Stimulated activated naive CD8-positive, alpha-beta T cell treated with anti-CD3 and anti-CD28 coated beads, Interleukin-15, Interleukin-2, amounts not matched to agents 100 U/mL and 50 U/mL, for 24 hours (primary cell): ENCODE data around the gene BMPR1B.
A peak's percentile ranks its signal among the peaks of the same experiment; 100 is the strongest.
"Not testable (repeated sequence)": the region's sequence is repeated elsewhere in the genome, so short reads cannot be mapped to it uniquely, and the experiment has no call there.

Experiments
- ATAC-seq: fragments of 150-1000 bp; cut with Tn5 transposase; one replicate; pipeline ENCODE4 v1.10.0; 2021
- DNase-seq: peaks from one replicate; pipeline ENCODE4 v3.0.0; 2021

BMPR1B gene

DNA sequence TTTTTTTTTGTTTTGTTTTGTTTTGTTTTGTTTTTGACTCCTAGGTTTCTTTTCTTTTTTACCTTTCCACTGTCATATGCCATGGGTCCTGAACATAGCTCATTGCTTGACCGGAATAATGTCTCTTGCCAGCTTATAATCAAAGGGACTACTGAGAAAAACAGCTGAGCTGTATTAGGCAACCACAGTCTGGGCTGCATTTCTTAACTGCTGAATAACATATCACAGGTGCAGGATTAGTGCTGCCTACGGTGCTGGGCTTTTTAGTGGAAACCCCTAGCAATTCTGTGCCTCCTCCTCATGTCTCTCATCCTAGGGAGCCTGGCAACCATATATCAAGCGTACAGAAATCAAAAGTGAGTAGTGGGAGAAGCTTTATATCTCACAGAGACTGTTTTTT, 333.5 kb downstream of the BMPR1B start:
- DNase-seq (no peak), ATAC-seq (no peak)

GRCh38 chr4:95092766-95093165, 335.0 kb downstream of the BMPR1B start:
- no peak for ATAC-seq
- no peak for DNase-seq

- DNase-seq (no peak), ATAC-seq (no peak)
Measured at GRCh38 chr4:95093460-95093859, 335.7 kb downstream of the BMPR1B start.

DNA sequence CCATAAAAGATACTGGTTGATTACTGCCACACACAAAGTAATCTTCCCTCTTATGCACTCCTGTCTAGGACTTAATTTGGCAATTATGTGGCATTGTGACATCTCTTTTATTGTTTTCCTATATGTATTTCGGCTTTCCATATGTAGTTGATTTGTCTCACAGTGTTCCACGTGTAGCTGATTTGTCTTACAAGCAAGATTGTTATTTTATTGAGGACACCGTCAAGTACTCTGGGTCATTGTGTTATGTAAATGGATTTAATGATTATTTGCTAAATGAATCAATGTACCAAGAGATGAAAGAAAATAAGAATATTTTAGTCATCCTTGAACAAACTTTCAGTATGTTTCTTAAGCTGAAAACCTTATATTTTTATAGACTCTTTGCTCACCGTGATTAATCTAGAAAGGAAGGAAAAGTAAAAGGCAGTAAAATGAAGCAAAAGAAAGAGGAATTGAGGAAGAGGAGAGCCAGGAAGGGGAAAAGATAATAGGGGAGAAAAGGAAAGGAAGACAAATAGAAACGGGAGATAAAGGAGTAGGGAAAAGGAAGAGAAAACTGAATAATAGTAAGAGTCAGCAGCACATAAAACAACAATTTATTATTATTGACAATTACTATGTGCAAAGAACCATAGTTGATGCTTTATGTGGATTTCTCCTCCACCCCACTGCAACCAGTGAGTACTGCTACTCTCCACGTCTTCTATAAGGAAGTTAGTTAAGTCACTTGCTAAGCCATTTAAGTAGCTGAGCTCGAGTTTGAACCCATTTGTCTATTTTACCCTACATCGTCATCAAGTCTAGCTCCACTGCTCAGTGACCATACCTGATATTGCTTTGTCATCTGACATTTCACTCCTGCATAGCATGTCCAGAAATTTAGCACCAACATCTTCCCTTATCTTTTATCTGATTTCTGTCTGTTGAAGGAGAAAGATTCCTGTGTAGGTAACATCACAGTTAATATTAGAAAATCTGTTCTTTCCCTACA, 336.5 kb downstream of the BMPR1B start:
- DNase-seq, result no peak
- no peak for ATAC-seq

- no peak for DNase-seq
- ATAC-seq, result no peak
Measured at GRCh38 chr4:95095348-95095974, 337.7 kb downstream of the BMPR1B start.

- no peak for ATAC-seq
Measured at GRCh38 chr4:95102162-95102790, 344.5 kb downstream of the BMPR1B start.

GRCh38 chr4:95105112-95105511, 347.4 kb downstream of the BMPR1B start:
- no peak for DNase-seq
- no peak for ATAC-seq

More at GRCh38 chr4:95102162-95102790, 344.5 kb downstream of the BMPR1B start:
- DNase-seq, result no peak

DNA sequence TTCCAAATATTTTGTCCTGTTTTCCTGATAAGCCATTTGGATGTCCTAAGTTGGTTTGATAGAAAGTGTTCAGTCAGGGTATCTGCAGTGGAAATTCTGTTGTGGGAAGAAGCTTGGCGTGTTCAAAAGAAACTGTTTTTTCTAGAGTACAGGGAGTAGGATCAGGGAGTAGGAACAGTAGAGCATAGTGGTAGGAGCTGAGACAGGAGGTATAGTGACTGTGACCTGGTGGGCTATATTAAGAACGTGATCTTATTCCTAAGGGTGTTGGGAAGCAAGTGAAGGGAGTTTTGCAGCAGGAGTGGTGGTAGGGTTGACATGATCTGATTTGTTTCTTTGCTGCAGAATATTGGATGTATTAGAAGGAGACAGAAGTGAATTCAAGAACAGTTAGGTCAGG, 348.2 kb downstream of the BMPR1B start:
- DNase-seq, result no peak
- no peak for ATAC-seq

GRCh38 chr4:95106408-95106928, 348.7 kb downstream of the BMPR1B start:
- DNase-seq, result no peak
- no peak for ATAC-seq

DNA sequence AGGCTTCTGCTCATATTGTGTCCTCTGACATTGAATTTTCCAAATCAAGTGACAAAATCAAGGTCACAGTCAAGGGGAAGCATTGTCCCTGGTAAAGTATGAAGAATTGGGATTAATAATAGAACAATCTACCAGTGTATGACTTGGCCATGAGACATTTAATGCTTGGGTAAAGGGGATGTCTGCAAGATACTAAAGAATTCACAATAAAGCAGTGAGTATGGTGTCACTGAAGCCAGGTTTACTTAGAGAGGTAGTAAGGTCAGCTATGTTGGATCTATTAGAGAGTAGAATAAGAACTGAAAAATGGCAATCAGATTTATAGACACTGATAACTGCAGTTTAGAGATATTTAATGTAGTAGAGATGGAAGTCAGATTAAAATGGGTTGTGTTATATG, 349.2 kb downstream of the BMPR1B start:
- ATAC-seq (no peak), DNase-seq (no peak)

- no peak for ATAC-seq
- no peak for DNase-seq
Measured at GRCh38 chr4:95107635-95108034, 349.9 kb downstream of the BMPR1B start.

DNA sequence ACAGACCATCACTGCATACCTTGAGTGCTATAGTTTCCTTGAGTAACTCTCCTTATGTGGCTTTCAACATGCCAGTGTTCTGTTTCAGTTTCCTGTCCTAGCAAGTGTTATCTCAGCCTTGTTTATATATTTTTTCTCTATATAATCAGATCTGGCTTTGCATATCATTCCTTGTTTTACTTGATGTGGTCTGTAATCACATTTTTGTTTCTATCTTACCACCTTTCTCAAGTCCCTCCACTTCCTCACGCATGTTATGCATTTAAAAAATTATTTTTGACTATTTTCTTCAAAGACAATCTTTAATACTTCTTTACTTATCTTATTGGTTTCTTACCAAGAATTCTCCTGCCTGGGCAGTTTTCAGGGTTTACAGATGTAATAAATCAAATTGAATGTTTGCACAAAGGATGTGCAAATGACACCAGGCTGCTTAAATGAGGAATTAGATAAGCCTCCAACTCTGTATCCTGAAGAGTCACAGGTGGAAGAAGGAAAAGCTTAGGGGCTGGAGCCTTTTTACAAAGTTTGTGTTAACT, 351.2 kb downstream of the BMPR1B start:
- ATAC-seq (no peak), DNase-seq (no peak)

GRCh38 chr4:95114521-95114920, 356.8 kb downstream of the BMPR1B start:
- ATAC-seq (no peak), DNase-seq (no peak)

DNA sequence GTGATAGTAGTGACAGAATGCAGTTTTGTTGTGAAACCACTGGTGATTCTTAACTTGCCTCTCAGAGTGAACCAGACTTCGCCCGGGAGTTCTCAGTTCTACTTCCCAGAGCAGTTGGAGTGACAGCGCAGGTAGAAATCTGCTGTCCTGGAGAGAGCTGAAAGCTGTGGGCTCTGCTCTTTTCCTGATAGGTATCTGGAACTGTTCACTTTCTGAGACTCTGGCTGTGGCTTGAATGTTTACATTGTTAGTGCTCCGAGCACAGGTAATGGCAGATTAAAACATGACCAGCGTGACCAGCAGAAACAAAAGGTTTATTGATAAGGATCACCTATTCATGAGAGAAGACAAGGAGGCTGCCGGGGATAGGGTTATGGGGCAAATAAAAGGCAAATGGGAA, 360.7 kb downstream of the BMPR1B start:
- no peak for ATAC-seq
- DNase-seq, result no peak

DNA sequence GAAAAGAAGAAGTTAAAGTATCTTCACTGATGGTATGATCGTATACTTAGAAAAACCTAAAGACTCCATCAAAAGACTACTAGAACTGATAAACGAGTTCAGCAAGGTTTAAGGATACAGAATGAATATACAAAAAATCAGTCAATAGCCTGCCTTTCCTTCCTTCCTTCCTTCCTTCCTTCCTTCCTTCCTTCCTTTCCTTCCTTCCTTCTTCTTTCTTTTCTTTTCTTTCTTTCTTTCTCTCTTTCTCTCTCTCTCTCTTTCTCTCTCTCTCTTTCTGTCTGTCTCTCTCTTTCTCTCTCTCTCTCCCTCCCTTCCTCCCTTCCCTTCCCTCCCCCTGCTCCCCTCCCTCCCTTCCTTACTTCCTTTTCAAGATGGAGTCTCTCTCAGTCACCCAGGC, 362.7 kb downstream of the BMPR1B start:
- ATAC-seq (no peak), DNase-seq (no peak)

- no peak for DNase-seq
- no peak for ATAC-seq
Measured at GRCh38 chr4:95122001-95122400, 364.2 kb downstream of the BMPR1B start.

GRCh38 chr4:95124906-95125504, 367.2 kb downstream of the BMPR1B start:
- DNase-seq (no peak), ATAC-seq (no peak)

- ATAC-seq (no peak), DNase-seq (no peak)
Measured at GRCh38 chr4:95129031-95129430, 371.3 kb downstream of the BMPR1B start.

DNA sequence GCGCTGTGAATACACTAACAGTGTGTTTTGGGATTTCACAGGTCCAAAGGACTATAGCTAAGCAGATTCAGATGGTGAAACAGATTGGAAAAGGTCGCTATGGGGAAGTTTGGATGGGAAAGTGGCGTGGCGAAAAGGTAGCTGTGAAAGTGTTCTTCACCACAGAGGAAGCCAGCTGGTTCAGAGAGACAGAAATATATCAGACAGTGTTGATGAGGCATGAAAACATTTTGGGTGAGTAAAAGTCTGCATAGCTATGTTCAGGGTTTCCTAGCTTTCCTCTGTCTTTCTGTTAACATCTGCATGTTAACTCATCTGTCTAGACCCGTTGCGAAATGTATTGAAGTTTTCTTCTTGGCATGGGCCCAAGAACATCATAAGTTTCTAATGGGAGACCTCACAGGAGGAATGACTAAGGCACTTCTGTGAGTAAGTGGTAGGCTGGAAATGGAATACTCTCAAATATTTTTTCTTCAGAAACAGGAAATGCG, 372.1 kb downstream of the BMPR1B start:
- peak; percentile 23 for ATAC-seq
- no peak for DNase-seq

DNA sequence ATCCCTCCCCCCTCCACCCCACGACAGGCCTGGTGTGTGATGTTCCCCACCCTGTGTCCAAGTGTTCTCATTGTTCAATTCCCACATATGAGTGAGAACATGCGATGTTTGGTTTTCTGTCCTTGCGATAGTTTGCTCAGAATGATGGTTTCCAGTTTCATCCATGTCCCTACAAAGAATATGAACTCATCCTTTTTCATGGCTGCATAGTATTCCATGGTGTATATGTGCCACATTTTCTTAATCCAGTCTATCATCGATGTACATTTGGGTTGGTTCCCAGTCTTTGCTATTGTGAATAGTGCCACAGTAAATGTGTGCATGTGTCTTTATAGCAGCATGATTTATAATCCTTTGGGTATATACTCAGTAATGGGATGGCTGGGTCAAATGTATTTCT, 376.3 kb downstream of the BMPR1B start:
- not testable (repeated sequence) for ATAC-seq, DNase-seq

DNA sequence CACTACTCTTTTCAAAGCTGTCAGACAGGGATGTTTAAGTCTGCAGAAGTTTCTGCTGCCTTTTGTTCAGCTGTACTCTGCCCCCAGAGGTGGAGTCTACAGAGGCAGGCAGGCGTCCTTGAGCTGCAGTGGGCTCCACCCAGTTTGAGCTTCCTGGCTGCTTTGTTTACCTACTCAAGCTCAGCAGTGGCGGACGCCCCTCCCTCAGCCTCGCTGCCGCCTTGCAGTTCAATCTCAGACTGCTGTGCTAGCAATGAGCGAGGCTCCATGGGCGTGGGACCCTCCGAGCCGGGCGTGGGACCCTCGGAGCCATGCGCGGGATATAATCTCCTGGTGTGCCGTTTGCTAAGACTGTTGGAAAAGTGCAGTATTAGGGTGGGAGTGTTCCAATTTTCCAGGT, 381.7 kb downstream of the BMPR1B start:
- not testable (repeated sequence) for DNase-seq, ATAC-seq

GRCh38 chr4:95141361-95141760, 383.6 kb downstream of the BMPR1B start:
- DNase-seq (no peak), ATAC-seq (no peak)
